HepG2 (cell line): Measurements from ENCODE around the gene SRC. TPM values are rescaled to one million over a fixed set of nuclear protein-coding genes. Genes with fewer than 3 reads are reported as not detected.

Experiments used
- ATM ChIP-seq: fragments of 450-650 bp; IDR thresholded peaks from 2 replicates; pipeline ENCODE4 v1.7.1; 2017; ENCODE audit warnings: mild to moderate bottlenecking, borderline replicate concordance
- DNMT3B ChIP-seq: conservative IDR thresholded peaks from 2 replicates; pipeline ENCODE4 v1.6.1; 2016; ENCODE audit warnings: missing biosample characterization, control low read depth
- JARID2 ChIP-seq: sonication (generic); formaldehyde crosslinking; IDR thresholded peaks from 2 replicates; pipeline ENCODE4 v1.8.1; 2023; ENCODE audit warnings: missing genetic modification reagents, inconsistent platforms; ENCODE audit not compliant: insufficient replicate concordance
- KDM4B ChIP-seq: sonication (generic); formaldehyde crosslinking; IDR thresholded peaks from 2 replicates; pipeline ENCODE4 v1.4.0; 2020; ENCODE audit warnings: missing genetic modification reagents
- NFKB2 ChIP-seq: sonication (generic); formaldehyde crosslinking; IDR thresholded peaks from 2 replicates; pipeline ENCODE4 v1.4.0; 2020; ENCODE audit warnings: missing genetic modification reagents, borderline replicate concordance
- NFKBIZ ChIP-seq: IDR thresholded peaks from 2 replicates; pipeline ENCODE4 v1.6.1; 2018; ENCODE audit warnings: missing genetic modification reagents, missing compliant biosample characterization
- SPEN ChIP-seq: sonication (generic); formaldehyde crosslinking; IDR thresholded peaks from 2 replicates; pipeline ENCODE4 v1.5.1; 2020; ENCODE audit warnings: low read depth, mild to moderate bottlenecking, missing genetic modification reagents
- SUZ12 ChIP-seq: fragments of 150-350 bp; IDR thresholded peaks from 2 replicates; pipeline ENCODE4 v1.6.1; 2014; ENCODE audit warnings: low read depth, low read length
- ZBTB40 ChIP-seq, 2 experiments: fragments of 450-650 bp in 1 of 2; sonication (generic) in 1 of 2; formaldehyde crosslinking in 1 of 2; IDR thresholded peaks; 2 replicates each; pipeline versions ENCODE4 v1.6.1 to v1.8.0; 2016 to 2022; ENCODE audit warnings: antibody characterized with exemption in 1 of 2, mild to moderate bottlenecking in 1 of 2, missing genetic modification reagents in 1 of 2
- ZC3H13 ChIP-seq: sonication (generic); formaldehyde crosslinking; IDR thresholded peaks from 2 replicates; pipeline ENCODE4 v1.8.1; 2023; ENCODE audit warnings: mild to moderate bottlenecking, missing genetic modification reagents, moderate library complexity
- ZNF251 ChIP-seq: sonication (generic); formaldehyde crosslinking; IDR thresholded peaks from 2 replicates; pipeline ENCODE4 v1.9.0; 2021; ENCODE audit warnings: mild to moderate bottlenecking, missing genetic modification reagents
- ZNF280B ChIP-seq: sonication (generic); formaldehyde crosslinking; IDR thresholded peaks from 2 replicates; pipeline ENCODE4 v1.5.0; 2020; ENCODE audit warnings: missing genetic modification reagents, mild to moderate bottlenecking, borderline replicate concordance
- ZNF644 ChIP-seq: IDR thresholded peaks from 2 replicates; pipeline ENCODE4 v1.6.1; 2016; ENCODE audit warnings: low read depth
- ZNF746 ChIP-seq: sonication (generic); formaldehyde crosslinking; IDR thresholded peaks from 2 replicates; pipeline ENCODE4 v1.8.0; 2022; ENCODE audit warnings: mild to moderate bottlenecking, missing genetic modification reagents
- ZNF792 ChIP-seq: IDR thresholded peaks from 2 replicates; pipeline ENCODE4 v1.6.1; 2016
- ZSCAN9 ChIP-seq: IDR thresholded peaks from 2 replicates; pipeline ENCODE4 v1.6.1; 2016; ENCODE audit warnings: borderline replicate concordance
- polyA plus RNA-seq, 8 experiments: library from polyadenylated mRNA; depleted of rRNA in 3 of 8; stranded (reverse) in 7 of 8; unstranded in 1 of 8; fragments of >200 nt; fragmentation: Illumina TruSeq in 4 of 8; extraction: Trizol in 4 of 8; gene quantifications; 2 replicates each; pipeline versions ENCODE4 v1.2.1 to v1.2.3, GENCODE V29; 2011 to 2016; ENCODE audit warnings: low read depth in 4 of 8, missing spikeins in 1 of 8, mixed read lengths in 1 of 8; ENCODE audit not compliant: insufficient read depth in 1 of 8
- total RNA-seq, 5 experiments: library from RNA; depleted of rRNA; stranded (reverse); fragments of >200 nt; fragmentation: Illumina TruSeq; extraction: Trizol; gene quantifications; 2 replicates each; pipeline ENCODE4 v1.2.3, GENCODE V29; 2016; ENCODE audit warnings: low read depth in 1 of 5

SRC gene
- total and polyA plus RNA-seq, 2 of the 13 experiments (the other 11 are each of a cell fraction or from before 2014, with no cell fraction given) = 54.7 to 192 TPM

- TF ChIP-seq NFKB2 (CRISPR knock-in tag) (peak; percentile 73; the same call in 1 of the 2 replicates), ZNF792 (peak; percentile 67), ZSCAN9 (CRISPR knock-in tag) (peak; percentile 54; the same call in 1 of the 2 replicates), ZNF746 (CRISPR knock-in tag) (0 out of 2 replicates have a peak, but pooled peaks have one; percentile 53), ZNF280B (CRISPR knock-in tag) (peak; percentile 73; the same call in 1 of the 2 replicates), DNMT3B (CRISPR knock-in tag) (no peak), JARID2 (CRISPR knock-in tag) (peak; percentile 88), SUZ12 (no peak), ZNF251 (CRISPR knock-in tag) (no peak), NFKBIZ (CRISPR knock-in tag) (peak; percentile 32; the same call in 1 of the 2 replicates), SPEN (CRISPR knock-in tag) (peak; percentile 82), KDM4B (CRISPR knock-in tag) (peak; percentile 56; the same call in 1 of the 2 replicates), ZNF644 (CRISPR knock-in tag) (0 out of 2 replicates have a peak, but pooled peaks have one; percentile 8), ZBTB40 (IDR thresholded peaks at IDR 0.05) (no peak), ZBTB40 (CRISPR knock-in tag; IDR thresholded peaks at IDR 0.05) (peak; percentile 67; the same call in 1 of the 2 replicates), ZC3H13 (CRISPR knock-in tag) (no peak), ATM (no peak)
These were observed 1.2 kb upstream of the SRC start (continued) for GRCh38 chr20:37344506-37345338.
